Skeletal muscle cell (primary cell): Measurements from ENCODE around the gene ZNF343.

Experiments
- DNase-seq: peaks from one replicate; pipeline ENCODE4 v3.0.0-alpha.2; 2010; ENCODE audit warnings: low read depth
- H3K4me3 ChIP-seq: 2 replicates; pipeline ENCODE4 v1.5.1; 2011; ENCODE audit warnings: low read depth, mild to moderate bottlenecking, control low read depth, low read length, moderate library complexity

ZNF343 gene

GRCh38 chr20:2476742-2477615, 31.7 kb downstream of the ZNF343 start:
- no peak overlapping the region for H3K4me3 ChIP-seq
- no peak for DNase-seq

- DNase-seq: no peak
- H3K4me3 ChIP-seq: no peak overlapping the region
Observed at GRCh38 chr20:2475850-2476741, 32.6 kb downstream of the ZNF343 start.

GRCh38 chr20:2473516-2473915, 35.2 kb downstream of the ZNF343 start:
- no peak overlapping the region for H3K4me3 ChIP-seq
- DNase-seq: no peak

- DNase-seq: peak; percentile 97
- peak within 1 kb of the TSS; percentile 87 for H3K4me3 ChIP-seq
Observed at GRCh38 chr20:2470423-2471193, 38.1 kb downstream of the ZNF343 start, which contains the start of gene SNRPB. TSS of gene SNRPB (minus strand) at chr20:2470789. CDS start at chr20:2470690, 99 bp downstream.

- no peak for DNase-seq
- H3K4me3 ChIP-seq: peak overlapping the region; percentile 87
Observed at GRCh38 chr20:2469991-2470422, 38.7 kb downstream of the ZNF343 start.

GRCh38 chr20:2468581-2469407, 39.9 kb downstream of the ZNF343 start:
- peak overlapping the region; percentile 87 for H3K4me3 ChIP-seq
- DNase-seq: no peak

- DNase-seq: no peak
- no peak overlapping the region for H3K4me3 ChIP-seq
Observed at GRCh38 chr20:2467412-2467811, 41.3 kb downstream of the ZNF343 start.

- DNase-seq: no peak
- no peak overlapping the region for H3K4me3 ChIP-seq
Observed at GRCh38 chr20:2465100-2465499, 43.6 kb downstream of the ZNF343 start.

GRCh38 chr20:2463616-2464365, 44.9 kb downstream of the ZNF343 start:
- no peak overlapping the region for H3K4me3 ChIP-seq
- no peak for DNase-seq

DNA sequence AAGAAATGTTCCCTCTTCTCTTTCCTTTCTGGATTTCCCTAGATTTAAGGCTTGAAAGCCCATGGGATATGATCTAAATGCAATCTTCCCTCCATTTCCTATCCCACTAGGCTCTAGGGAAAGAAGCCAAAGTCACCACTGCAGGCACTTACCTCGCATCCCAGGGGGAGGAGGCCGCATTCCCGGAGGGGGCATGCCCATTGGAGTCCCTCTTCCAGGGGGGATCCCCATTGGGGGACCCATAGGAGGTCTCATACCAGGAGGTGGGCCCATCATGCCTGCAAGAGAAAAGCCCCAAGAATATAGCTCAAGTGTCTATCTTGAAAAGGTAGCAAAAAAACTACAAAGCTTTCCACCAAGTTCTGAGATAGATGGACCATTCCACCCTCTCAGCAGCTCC, 46.2 kb downstream of the ZNF343 start:
- H3K4me3 ChIP-seq: no peak overlapping the region
- DNase-seq: no peak

- no peak overlapping the region for H3K4me3 ChIP-seq
- no peak for DNase-seq
Observed at GRCh38 chr20:2460752-2461424, 47.8 kb downstream of the ZNF343 start.

DNA sequence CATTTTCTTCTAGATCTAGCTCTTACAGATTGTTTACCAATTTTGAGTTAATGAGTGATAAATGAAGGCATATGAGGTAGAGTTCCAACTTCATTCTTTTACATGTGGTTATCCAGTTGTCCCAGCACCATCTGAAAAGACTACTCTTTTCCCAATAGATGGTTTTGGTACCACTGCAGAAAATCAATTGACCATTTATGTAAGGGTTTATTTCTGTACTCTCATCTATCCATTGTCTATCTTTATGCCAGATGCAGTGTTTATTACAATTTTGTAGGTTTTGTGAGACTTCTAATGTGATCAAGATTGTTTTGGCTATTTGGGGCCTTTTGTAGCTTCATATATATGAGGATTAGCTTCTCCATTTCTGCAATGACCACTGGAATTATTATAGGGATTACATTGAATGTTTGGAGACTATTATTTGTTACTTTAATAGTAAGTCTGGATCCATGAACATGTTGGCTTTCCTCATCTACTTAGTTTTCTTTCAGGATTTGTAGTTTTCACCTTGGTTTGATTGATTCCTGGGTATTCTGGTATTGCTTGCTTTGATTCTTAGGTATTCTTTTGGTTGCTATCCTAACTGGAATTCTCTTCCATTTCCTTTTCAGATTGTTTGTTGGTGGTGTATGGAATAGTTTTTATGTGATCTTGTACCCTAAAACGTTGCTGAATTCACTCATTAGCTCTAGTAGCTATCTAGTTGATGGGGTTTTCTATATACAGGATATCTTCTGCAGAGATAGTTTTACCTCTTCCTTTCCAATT, 48.5 kb downstream of the ZNF343 start:
- H3K4me3 ChIP-seq: no peak overlapping the region
- no peak for DNase-seq

DNA sequence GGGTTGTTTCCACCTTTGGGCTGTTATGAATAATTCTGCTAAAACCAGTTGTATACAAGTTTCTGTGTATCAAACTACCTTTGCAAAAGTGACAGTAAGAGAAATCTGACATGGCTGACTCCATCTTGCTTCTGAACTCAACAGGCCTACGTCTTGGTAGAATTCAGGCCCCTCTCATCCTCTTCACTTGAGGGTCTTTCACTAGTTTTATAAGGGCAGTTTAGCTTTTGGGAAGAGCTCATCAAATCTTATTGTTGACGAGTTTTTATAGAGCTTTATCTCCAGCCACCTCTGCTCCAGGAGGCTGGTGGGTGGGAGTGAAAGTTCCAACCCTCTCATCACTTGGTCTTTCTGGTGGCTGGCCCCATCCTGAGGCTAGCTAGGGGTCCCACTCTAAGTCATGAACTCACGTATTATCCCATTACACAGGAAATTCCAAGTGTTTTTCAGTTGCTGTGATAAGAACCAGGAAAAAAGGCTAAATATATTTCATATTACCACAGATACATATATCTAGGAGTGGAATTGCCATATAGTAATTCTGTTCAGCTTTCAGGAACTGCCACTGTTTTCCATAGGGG, 49.7 kb downstream of the ZNF343 start:
- no peak for DNase-seq
- no peak overlapping the region for H3K4me3 ChIP-seq

- H3K4me3 ChIP-seq: no peak overlapping the region
- no peak for DNase-seq
Observed at GRCh38 chr20:2455771-2456497, 52.8 kb downstream of the ZNF343 start.

DNA sequence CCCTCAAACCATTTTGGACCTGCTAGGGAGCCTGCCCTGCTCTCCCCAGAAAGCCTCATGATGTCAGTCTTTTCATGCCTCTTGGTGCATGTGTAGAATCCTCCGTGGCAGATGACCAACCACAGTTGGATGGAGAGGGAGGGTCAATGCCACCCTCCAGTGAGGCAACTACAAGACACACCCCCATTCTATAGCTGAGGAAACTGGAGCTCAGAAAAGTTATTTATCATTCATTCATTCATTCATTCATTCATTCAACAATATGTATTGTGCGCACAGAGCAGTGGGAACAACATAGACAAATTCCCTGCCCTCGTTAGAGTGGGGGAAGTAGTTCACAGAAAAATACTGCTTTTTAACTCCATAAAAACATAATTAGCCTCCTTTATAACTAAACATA, 54.9 kb downstream of the ZNF343 start:
- no peak for DNase-seq

More for the DNA sequence above, 54.9 kb downstream of the ZNF343 start:
- H3K4me3 ChIP-seq: no peak overlapping the region
